GM19324 (cell line): Measurements from ENCODE around the gene CDK15.
A peak's percentile ranks its signal among the peaks of the same experiment; 100 is the strongest.
"Not testable (repeated sequence)": the region's sequence is repeated elsewhere in the genome, so short reads cannot be mapped to it uniquely, and the experiment has no call there.

Source experiments
- ATAC-seq: cut with Tn5 transposase; IDR thresholded peaks from one replicate; pipeline ENCODE4 v1.9.1; 2021; ENCODE audit warnings: mild to moderate bottlenecking, moderate library complexity; ENCODE audit not compliant: unreplicated experiment, low FRiP score

The CDK15 gene

DNA sequence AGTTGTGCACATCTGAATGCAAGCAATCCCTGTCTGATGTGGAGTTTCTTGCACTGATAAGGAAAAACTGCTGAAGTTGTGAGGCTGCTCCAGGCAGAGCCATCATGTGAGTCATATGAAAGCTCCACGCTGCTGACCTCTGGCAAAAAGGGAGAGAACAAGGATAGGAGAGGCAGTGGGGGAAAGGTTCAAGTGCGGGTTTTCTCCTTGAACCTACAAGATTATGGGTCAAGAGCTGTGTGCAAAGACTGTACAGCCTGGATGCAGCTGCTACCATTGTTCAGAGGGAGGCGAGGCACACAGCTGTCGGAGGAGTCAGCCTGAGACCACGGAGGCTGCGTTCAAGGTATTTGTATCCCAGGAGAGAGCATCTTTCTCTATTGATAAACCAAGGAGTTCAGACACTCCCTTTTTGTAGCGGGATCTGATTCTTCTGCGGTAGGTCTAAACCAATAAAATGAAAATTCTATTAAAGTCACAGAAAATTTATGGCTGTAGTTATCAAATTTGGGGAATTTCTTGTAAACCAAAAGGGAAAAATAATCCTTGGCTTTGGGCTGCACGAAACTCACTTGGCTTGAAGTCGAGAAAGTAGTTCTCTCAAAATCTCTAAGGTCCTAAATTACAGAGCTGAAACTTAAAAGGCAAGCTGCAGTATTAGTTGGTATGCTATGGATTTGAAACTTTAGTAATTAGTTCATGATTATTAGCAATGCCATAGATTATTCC is at the start of gene CDK15:
Gene CDK15 (plus strand): TSS at position 96 of the 729 bp plus-strand sequence. CDS start 128 bp downstream, at position 224.
- no peak for ATAC-seq

DNA sequence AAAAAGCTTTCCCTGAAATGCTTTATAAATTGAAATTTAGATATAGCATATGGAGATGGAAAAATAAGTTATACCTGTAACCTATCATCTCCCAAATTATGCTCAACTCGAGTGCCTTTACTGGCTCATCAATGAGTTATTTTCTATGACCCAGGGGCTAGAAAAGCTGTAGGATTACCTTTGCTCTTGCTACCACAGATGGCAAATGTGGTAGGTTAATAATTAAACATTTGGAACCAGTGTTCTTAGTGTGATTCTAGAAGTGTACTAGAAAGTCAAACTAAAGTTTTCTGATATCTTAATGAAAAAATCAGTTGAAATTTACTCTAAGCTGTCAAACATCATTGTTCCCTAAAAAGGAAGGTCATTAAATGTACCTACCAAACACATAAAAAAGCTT is 48.1 kb upstream of the CDK15 start:
- no peak for ATAC-seq

GRCh38 chr2:201758873-201759272 is 47.5 kb upstream of the CDK15 start:
- ATAC-seq, result no peak

DNA sequence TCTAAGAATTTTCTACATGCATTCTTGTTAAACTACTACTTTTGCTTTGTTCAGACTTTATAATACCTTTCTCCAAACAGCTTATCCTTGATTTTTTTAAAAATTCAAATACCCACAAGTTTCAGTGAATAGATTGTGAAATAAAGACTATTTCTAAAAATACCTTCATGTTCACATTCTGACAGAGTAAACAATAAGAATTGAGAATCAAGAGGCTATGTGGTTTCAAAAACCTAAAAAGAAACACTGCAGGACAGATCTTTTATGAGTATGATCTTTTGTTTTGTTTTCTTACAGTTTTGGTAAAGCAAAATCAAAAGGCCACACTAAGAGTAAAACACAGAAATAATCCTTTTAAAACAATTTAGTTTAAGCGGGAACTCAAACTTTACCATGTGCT is 46.8 kb upstream of the CDK15 start:
- peak; percentile 47 for ATAC-seq

DNA sequence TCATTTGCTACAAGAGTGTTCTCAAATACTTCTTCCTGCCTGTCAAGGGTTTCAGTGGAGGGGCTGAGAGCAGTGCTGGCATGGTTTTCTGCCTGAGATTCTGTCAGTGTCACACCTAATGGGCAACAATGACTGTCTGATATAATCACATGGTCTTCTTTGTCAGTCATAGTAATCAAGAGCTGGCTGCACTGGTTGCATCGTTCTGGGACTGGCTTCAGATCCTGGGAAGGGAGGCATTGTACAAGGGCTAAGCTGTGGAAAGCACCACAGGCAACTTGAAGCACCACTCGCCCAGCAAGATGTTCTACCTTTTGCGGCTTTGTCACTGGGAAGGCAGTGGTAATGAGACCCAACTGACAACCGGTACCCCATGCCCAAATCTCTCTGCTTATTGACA is 45.2 kb upstream of the CDK15 start:
- ATAC-seq, result no peak

DNA sequence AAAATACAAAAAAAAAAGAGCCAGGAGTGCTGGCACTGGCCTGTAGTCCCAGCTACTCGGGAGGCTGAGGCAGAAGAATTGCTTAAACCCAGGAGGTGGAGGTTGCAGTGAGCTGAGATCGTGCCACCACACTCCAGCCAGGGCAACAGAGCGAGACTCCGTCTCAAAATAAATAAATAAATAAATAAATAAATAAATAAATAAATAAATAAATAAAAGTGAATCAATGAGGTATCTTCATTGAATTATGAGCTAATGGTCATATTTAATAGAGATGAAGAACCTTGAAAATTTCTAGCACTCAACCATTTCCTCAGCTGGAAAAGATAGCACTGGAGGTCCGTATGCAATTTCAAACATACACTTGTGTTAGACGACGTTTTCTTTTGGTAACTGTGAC is 41.9 kb upstream of the CDK15 start:
- ATAC-seq, result not testable (repeated sequence)

DNA sequence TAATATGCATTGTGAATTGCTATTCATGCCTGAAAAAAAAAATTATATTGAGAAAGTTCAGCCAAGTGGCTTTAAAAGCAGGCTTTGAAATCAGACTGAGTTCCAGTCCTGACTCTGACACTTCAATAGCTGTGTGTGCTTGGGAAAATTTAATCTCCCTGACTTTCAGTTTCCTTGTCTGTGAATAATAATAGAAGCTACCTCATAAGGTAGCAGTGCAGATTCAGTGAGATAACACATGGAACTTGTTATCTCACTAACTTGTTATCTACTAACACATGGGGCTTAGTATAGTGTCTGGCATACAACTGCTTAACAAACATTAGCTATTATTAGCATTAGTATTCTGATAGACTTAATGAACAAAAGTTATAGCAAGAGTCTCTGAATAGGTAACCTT is 40.5 kb upstream of the CDK15 start:
- no peak for ATAC-seq

GRCh38 chr2:201768918-201769317 is 37.4 kb upstream of the CDK15 start:
- ATAC-seq, result no peak

DNA sequence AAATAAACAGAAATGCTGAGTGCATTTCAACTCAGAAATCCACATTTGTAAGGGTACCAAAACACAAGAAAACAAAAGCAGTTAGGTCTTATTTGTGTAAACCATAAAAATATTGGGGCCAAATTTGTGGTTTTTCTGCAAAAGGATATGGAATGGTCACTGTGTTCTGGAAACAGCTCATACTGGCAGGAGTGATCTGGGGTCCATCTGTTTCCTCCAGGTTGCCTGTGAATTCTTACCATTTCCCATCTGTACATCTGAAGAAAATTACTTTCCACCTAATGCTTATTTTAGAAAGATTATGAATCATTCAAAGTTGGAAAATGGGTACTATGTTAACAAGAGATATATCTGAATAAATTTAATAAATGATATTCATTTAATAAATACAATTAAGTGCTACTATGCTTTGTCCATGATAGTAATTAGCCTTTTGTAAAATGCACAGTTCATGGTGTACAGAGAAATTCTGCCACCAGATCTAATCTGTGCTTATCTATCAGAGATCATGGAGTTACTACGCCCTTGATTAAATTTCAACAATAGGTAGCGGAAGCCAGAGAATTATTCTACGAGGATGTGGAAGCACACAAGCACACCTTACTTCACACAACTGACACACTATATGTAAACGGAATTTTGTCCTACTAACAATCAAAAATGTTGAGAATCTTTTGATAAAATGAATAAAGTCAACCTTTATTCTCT is 36.5 kb upstream of the CDK15 start:
- ATAC-seq, result no peak

DNA sequence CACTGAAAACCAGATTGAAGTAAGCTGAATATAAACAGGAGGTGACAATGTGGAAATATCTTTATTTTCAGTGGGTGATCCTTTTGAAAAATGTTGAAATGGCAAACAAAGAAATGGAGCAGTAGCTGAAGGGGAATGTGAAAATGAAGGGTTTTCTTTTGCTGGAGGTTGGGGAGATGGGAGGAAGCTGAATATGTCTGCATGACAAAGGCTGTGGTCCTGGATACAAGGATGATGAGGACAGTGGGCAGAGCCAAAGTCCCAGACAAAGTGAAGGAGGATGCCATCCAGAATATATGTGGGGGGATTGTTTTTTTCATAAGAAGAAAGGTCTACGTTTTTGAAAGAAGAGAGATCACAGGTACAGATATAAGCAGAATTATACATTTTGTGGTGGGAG is 32.3 kb upstream of the CDK15 start:
- ATAC-seq, result no peak

DNA sequence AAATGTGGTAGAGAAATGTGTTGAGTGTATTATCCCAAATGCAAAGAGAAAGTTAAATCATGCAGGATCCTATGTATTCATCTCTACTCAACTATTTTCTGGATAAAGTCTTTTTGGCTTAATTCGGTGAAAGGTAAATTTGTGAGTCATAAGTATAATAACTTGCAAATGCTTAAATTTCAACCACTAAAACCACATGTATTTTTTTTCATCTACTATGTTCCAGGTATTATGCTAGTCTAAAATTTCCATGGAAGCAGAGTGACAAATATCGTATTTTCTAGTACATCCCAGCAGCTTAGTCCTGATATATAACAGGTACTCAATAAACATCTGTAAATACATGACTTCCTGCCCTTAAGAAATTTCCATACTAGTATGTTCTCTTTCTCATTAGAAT is 31.8 kb upstream of the CDK15 start:
- no peak for ATAC-seq

DNA sequence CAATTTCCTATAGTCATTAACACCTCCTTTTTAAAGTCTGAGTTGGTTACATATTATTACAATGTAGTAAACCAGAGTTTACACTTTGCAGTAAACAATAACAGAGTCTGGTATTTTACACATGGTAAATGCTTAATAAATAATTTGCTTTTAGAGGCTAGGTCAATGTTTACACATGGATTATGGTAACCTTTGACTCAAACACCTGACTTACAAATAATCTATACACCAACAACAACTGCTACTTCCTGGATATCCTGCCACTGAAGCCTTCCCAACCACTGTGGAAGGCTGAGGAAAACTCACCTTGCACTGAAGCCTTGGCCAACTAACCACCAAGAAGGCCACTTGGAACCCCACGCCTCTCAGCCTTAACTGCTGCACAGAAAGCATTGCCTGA is 31.0 kb upstream of the CDK15 start:
- ATAC-seq, result no peak

- no peak for ATAC-seq
These were observed 29.3 kb upstream of the CDK15 start for GRCh38 chr2:201777043-201777442.

DNA sequence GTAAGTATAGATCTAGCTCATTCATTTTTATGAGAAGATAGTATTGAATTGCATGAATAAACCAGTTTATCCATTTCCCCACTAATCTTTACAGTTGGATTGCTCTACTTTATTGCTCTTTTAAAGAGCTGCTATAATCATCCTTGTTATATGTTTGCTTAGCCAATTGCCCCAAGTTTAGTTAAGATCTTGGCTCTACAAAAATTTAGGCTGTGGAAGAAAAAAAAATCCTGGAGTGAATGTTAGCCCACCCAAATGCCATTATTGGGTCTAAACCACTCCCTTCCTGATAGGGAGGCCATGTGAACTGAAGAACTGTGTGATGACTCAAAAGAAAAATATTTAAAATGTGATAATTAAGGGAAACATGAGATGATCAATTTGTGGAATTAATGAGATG is 28.5 kb upstream of the CDK15 start:
- ATAC-seq, result no peak

DNA sequence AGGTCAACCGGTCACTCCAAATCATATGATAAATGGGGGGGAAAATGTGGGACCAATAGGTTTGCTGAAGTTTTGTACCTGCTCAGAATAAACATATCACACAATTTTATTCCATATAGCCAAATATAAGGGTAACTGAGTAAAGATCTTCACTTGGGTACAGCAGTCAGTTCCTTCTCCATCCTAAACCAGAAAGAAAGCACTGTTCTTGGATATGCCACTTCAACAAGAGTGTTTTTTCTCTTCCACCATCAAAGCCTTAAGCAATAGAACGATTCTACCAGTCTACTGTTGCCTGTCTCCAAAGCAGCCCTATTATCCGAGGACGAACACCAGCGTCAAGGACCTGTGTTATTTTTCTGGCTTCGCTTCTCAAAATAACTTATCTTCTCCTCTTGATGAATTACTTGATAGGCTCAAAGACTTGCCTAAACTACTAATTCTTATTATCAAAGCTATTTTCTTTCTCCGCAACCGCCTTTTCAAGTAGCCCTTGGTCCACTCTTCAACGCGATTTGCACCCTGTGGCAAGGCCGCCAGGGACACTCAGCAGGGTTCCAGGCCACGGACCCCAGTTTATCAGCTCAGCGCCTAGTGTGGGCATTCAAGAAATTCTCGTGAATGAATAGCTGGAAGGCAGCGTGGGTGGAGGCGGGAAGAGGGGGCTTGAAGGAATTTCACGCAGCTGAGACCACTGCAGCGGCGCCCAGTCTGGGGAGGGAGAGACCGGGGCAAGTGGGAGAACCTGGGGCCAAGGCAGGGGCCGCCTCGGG is 26.2 kb upstream of the CDK15 start:
- no peak for ATAC-seq

- ATAC-seq, result peak; percentile 97
These were observed 25.5 kb upstream of the CDK15 start, which contains the start of gene ALS2 for GRCh38 chr2:201780674-201781493. Gene ALS2, minus strand, starts transcription at chr2:201780933. Its CDS starts 12,048 bp downstream, at chr2:201768885.

- no peak for ATAC-seq
These were observed 24.7 kb upstream of the CDK15 start for GRCh38 chr2:201781557-201782051.

DNA sequence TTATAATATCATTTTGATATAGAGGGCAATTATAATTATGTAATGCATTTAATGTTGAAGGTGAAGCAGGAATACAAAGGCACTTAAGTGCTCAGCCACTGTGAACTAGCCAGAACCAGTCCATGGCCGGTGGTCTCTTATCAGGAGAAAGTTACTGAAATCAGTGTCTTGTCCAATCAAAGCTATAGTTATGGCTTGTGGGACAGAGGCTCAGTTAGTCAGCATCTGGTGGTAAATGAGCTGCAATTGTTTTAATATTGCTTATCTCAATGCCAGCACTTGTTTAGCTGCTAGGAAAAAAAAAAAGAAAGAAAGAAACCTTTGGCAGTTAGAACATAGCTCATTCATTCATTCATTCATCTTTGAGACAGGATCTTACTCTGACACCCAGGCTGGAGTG is 21.8 kb upstream of the CDK15 start:
- ATAC-seq, result no peak

DNA sequence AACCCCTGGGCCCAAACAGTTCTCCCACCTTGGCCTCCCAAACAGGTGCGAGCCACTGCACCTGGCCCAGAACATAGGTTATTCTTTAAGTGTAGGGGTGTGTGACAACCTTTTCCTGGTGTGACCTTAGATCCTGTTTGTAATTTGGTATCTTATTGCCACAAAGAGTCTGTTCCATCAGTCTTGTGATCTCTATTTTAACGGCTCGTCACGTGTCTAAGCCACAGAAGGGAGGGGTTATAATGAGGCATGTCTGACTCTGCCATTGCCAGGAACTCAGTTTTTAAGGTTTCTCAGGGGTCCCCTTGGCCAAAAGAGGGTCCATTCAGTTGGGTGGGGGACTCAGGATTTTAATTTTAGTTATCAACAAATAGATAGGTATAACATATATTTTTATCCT is 21.2 kb upstream of the CDK15 start:
- no peak for ATAC-seq

- ATAC-seq, result no peak
These were observed 19.9 kb upstream of the CDK15 start for GRCh38 chr2:201786471-201786870.
